Hematopoietic multipotent progenitor cell (in vitro differentiated cells): Measurements from ENCODE around the gene C12orf42. TPM values are rescaled to one million over a fixed set of nuclear protein-coding genes. Genes with fewer than 3 reads are reported as not detected.
A peak's percentile ranks its signal among the peaks of the same experiment; 100 is the strongest.
"Not testable (repeated sequence)": the region's sequence is repeated elsewhere in the genome, so short reads cannot be mapped to it uniquely, and the experiment has no call there.

Source experiments
- DNase-seq, 3 donors: peaks; one replicate each; pipeline ENCODE4 v3.0.0-alpha.2; 2011 to 2015; ENCODE audit warnings: low read depth in 2 of 3, low spot score in 2 of 3
- total RNA-seq: library from RNA; depleted of rRNA; stranded (reverse); fragments of >200 nt; gene quantifications from one replicate; pipeline ENCODE4 v1.2.3, GENCODE V29; 2012

The C12orf42 gene
- total RNA-seq, 1 donor: 0.27 TPM

DNA sequence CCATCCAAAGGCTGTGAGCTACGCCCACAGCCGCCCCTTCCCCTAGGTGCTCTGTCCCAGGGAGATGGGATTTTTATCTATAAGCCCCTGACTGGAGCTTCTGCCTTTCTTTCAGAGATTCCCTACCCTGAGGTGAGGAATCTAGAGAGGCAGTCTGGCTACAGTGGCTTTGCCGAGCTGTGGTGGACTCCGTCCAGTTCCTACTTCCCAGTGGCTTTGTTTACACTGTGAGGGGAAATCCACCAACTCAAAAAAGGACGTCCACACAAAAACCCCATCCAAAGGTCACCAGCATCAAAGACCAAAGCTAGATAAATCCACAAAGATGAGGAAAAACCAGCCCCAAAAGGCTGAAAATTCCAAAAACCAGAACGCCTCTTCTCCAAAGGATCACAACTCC is 70.1 kb downstream of the C12orf42 start:
- DNase-seq: not testable (repeated sequence)

DNA sequence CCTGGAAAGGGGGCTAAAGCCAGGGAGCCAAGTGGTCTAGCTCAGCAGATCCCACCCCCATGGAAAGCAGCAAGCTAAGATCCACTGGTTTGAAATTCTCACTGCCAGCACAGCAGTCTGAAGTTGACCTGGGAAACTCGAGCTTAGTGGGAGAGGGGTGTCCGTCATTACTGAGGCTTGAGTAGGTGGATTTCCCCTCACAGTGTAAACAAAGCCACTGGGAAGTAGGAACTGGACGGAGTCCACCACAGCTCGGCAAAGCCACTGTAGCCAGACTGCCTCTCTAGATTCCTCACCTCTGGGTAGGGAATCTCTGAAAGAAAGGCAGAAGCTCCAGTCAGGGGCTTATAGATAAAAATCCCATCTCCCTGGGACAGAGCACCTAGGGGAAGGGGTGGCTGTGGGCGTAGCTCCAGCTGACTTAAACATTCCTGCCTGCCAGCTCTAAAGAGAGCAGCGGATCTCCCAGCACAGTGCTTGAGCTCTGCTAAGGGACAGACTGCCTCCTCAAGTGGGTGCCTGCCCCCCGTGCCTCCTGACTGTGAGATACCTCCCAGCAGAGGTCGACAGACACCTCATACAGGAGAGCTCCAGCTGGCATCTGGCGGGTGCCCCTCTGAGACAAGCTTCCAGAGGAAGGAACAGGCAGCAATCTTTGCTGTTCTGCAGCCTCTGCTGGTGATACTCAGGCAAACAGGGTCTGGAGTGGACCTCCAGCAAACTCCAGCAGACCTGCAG is 70.8 kb downstream of the C12orf42 start:
- not testable (repeated sequence) for DNase-seq

DNA sequence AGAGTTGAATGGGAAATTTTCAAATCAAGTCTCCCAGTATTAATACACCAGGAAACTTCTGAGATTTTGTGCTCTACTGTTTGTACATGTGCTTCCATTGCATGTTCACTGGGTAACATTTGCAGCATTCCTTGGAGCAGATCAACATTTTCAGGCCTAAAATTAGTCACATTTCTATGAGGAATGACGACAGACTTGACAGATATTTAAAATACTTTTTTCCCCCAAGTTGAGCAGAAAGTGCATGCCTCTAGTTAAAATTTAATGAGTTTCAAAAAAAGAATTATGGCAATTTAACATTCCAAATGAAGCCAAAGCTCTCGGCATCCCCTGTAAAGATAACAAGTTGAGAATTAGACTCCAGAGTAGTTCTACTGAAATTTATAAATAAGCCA is 72.3 kb downstream of the C12orf42 start:
- no peak for DNase-seq

DNA sequence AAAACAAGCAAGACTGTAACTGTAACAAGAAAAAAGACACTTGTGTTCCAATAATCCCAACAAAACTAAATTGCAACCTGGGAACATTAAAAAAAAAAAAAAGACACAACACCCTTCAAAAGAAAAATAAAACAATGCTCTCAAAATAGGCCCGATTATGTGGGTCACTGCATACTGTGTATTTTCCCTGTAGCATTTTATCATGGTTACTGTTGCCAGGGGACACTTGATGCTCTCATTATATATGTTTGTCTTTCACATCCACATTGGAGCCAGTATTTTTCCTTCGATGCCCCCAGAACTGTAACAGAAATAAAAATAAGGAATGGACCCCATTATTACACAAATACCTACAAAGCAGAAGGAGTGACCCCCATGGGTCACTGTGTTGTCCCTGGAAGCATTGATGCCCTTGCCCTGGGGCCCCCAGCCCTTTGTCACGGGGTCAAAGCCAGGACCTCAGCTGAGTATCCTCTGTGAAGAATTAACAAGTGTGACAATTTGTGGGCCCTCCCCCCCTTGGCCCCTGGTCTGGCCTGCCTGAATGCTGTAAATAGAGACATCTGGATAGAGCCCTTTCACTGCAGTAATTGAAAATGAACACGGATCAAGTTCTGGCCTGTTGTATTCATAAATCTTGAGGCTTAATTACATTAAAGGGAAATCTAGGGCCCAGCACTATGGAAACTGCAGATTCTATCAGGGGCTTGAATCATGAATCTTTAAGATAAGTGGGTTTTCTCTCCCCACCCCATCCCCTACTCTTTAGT is 72.8 kb downstream of the C12orf42 start:
- DNase-seq: no peak

DNA sequence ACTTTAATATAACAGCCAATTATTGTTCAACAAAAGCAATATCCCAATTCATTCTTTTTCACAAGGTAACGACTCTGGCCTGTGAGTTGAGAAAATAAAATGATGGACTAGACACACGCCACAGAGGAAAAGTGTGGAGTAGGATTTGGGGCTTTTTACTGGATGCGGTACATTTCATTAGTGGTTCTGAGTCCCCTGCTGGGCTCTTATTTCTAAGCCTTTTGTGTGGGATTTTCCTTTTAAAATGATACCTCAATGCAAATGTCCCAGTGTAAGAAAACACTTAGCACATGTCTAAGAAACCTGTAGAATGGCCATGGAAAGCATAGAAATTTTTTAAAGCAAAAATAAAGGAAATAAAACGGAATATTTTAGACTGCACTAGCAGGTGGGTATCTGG is 73.4 kb downstream of the C12orf42 start:
- no peak for DNase-seq

DNA sequence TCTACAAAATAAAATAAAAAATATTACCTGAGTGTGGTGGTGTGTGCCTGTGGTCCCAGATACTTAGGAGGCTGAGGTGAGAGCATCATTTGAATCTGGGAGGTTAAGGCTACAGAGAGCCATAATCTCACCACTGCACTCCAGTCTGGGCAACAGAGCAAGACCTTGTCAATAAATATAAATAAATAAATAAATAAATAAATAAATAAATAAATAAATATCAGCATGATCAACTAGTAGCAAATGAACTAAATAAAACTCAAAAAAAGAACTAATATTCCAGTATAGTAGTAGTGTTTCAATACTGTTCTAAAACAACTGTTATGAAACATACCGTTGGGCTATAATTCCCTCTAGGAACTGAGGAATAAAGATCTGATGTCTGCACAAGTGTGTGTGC is 74.4 kb downstream of the C12orf42 start:
- no peak for DNase-seq

DNA sequence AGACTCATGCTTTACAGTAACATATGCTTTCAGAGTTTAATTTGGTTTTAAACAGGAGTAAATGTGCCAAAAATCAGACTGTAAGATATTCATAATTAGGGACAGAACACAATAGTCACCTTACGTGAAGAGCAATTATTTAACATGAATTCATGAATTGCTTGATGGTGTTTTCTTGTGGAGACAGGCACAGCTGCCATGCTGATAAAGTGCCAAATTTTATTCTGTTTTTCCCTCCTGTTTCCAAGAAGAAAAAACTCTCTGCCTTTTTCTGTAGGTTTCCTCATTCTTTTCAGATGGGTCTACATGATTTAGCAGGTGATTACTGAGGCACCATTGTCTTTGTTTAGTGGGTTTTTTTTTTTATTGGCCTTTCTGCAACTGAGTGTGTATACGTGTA is 80.1 kb downstream of the C12orf42 start:
- no peak for DNase-seq

DNA sequence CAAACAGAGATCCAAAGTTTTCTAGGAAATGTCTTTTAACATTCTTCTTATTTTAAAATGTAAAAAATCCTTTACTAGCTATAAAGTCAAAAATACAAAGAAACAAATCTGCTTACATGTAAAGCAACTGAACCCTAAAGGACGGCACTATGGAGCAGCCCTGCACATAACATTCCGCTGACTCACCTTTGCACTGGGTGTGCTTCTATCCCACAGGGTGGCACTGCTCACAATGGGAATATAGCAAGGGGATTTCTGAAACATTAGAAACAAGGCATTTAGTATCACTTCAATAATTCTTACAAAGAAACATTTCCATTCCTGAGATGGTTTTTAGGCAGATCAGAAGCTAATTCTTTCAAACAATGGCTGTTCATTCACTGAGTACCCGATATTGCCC is 94.3 kb downstream of the C12orf42 start:
- no peak for DNase-seq

DNA sequence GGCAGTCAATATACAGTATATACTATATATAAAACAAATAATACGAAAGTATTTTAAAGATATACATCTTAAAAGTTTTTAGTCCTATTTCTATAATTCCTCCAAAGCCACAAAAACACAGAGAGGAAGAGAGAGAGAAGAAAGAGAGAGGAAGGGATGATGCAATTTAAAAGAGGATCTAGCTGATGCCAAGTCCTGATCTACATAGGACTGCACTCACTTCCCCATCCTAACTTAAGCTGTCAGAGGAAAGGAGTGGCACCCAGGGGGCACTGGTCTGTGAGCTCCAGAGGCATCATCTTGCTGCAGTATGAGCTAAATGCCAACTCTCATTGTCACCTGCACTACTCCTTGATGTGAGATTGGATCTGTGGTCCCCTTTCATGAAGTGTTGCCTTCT is 95.8 kb downstream of the C12orf42 start:
- DNase-seq: peak in 2 of 3 donors; percentile 14 to 18

DNA sequence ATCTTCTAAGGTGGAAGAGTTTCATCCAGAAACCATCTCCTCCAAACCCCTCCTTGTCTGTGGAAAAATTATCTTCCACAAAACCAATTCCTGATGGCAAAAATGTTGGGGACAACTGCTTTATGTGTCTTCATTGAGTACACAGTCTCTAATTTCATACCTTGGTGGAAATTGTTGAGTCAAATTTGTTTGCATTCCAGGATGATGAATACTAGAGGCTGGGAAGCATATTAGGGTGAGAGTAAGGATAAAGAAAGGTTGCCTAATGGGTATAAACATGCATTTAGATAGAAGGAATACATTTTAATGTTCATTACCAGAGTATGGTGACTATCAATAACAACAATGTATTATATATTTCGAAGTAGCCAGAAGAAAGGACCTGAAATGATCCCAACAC is 98.2 kb downstream of the C12orf42 start:
- no peak for DNase-seq

DNA sequence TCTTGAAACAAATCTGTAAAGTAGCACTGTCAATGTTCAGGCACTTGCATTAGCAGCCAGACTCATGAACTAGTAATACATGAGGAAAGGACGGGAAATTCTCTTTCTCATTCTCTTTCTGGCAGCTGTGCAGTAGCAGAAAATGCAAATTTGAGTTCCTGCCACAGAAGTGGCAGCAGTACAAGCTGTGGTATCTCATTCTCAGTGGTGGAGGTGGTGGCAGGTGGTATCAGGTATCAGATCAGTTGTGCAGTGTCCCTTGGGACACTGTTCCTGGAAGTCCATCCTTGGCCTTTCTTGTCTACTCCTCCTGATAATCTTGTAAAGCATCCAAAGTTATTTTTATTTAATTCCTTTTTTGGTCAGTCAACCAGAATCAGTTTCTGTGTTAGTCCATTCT is 103.0 kb downstream of the C12orf42 start:
- no peak for DNase-seq

DNA sequence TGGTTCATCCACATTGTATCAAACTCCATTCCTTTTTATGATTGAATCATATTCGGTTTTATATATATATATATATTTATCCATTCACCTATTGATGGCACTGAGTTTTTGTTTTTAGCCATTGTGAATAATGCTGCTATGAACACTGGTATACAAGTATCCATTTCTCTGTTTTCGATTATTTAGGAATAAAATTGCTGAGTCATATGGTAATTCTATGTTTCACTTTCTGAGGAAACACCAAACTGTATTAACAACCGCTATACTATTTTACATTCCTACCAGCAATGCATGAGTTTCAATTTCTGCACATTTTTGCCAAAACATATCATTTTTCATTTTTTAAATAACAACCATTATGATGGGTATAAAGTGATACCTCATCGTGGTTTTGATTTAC is 104.7 kb downstream of the C12orf42 start:
- no peak for DNase-seq

DNA sequence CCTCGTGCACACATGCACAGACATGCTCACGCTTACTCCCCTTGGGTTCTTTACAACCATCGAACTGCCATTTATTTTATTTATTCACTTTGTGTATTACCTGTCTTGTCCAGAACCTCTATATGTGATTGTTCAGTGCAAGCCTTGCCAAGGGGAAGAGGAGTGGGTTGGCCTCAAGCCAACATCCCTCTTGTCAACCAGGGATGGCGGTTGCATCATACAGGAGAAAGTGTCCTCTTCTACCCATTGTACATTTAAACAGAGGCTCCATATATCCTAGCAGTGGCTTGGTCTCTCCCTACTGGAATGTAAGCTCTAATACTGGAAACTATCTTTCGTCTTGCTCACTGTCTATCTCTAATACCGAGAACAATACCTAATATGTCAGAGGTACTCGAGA is 108.4 kb downstream of the C12orf42 start:
- no peak for DNase-seq

DNA sequence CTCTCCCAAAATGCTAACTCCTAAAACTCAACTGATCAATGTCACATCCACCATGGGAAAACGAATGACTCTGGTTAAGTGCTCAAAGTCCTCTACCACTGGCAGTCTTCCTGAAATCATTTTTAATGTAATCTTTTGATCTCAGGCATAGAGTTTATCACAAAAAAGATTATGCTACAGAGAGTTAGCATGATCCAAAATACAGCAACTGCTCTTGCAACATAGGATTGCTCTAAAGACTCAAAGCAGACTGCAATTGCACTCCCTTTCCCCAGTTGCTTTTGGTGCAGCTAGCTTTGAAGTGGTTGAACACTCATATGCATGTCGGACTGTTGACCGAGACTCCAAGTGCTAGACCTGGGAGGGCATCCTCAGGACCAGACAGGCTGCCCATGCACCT is 109.3 kb downstream of the C12orf42 start:
- DNase-seq: no peak

DNA sequence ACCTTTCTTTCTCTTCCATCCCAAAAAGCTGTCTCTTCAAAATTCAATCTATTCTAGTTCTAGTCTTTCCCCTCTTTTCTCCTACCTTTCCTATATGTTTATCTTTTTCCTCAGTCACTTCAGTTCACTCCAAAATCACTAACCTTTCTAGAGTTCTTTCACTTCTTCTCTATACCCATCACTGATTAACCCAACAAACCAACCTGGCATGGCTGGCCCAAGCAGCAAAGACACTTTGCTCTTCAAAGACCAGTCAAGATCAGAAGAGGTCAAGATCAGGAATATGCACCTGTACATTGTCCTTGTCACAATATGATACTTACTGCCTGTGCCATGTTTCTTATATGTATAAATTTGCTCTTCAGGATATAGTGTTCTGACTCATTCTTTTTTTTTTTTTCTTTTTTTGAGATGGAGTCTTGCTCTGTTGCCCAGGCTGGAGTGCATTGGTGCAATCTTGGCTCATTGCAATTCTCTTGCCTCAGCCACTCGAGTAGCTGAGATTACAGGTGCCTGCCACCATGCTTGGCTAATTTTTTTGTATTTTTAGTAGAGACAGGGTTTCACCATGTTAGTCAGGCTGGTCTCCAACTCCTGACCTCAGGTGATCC is 112.9 kb downstream of the C12orf42 start:
- no peak for DNase-seq

DNA sequence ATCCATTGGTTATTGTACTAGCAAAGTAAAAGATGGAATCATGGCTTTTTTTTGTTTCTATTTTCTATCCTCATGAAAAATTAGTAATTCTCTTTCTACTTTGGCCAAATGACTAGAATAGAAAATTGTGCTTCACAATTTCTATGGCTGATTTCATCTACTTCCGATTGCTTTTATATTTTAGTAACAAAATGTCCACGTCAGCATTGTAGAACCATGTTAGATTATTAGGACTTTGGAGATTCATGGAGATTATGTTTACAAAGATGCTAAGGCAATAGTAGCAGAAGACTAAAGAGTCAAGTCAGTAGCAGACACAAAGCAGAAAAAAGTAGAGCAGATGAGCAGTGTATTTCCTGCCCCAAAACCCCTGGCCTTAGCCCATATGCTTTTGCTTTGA is 113.6 kb downstream of the C12orf42 start:
- DNase-seq: no peak

DNA sequence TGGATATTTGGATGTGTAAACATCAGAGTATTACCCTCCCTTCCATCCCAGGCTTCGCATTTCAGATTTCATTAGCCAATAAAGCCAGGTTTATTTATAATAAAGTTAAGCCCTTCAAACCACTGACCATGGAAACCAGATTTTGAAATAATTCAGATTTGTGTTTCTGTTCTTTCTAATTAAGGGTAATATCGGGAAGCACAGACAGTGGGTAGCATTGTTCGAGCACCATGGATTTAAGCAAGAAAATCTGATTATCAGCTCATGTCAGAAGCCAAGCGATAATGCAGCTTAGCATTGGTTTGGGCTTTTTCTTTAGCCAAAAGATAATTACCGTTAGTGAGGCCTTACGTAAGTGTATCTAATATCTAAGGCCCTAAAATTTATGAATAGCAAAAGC is 116.1 kb downstream of the C12orf42 start:
- no peak for DNase-seq

DNA sequence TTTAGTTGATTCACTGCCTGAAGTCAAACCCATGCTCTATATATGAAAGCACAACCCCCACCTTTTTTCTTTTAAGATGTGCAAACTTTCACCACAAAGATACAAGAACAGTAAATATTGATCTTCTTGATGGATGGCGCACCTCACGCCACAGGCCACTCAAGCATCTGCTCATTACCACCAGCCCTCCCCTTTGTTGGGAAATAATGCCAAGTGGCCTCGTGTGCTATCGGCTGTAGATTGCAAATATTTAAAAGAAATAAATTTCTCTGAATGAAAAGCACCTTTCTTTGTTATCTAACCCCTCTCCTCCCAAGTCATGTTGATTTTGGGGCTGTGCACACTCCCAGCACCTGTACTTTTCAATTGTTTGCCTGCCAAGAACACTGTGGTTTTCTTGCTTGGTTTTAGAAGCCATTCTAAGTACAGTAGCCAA is 122.7 kb downstream of the C12orf42 start:
- DNase-seq: no peak

DNA sequence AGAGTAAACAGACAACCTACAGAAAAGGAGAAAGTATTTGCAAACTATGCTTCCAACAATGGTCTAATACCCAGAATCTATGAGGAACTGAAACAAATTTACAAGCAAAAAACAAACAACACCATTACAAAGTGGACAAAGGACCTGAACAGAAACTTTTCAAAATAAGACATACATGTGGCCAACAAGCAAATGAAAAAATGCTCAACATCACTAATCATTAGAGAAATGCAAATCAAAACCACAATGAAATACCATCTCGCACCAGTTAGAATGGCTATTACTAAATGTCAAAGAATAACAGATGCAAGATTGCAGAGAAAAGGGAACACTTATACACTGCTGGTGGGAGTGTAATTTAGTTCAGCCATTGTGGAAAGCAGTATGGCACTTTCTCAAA is 125.8 kb downstream of the C12orf42 start:
- no peak for DNase-seq

DNA sequence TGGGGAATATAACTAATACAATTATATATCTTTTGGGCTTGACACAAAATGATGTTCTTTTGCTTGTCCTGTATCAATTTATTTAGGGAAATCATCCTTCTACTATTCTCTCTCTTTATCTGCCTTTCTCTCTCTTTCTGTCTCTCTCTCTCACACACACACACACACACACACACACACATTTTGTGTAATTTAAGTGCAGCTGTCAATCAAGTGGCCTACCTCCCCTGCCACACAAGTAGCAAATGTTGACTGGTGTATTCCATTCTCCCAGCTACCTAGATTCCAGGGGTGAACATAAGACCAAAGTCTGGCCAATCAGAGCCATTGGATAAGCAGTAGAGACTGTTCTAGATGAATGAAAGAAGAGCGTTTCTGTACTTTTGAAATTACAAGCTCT is 127.6 kb downstream of the C12orf42 start:
- no peak for DNase-seq

DNA sequence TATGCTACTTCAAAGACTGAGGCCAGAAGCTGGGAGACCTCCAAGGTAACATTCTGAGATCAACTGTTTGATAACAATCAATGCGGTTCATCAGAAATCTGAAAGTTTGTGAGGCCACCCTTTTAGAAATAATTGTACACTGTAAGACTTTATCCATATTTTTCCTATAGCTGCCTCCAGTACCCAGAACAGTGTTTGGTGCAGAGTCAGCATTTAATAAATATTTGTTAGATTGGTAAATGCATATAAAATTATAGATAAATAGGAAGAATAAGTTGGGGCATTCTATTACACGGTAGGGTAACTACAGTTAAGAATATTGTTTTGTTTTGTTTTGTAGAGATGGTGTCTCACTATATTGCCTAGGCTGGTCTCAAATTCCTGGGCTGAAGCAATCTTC is 141.4 kb downstream of the C12orf42 start:
- DNase-seq: no peak

DNA sequence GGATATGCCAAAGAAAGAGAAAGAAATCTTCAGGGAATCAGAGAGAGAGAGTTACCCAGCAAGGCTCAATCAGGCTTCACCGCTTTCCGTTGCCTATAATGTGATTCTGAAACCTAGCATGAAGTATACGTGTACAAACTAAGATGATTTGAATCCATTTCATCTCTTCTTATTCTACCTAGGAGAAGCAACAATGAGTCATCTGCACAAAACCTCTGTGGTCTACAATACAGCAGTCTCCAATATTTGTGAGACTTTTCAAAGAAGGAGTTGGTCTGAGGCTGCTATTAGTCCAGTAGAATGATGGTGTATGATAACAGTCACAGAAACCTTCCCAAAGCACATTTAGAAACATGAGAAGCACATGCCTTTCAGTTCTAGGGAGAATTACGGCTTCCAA is 141.9 kb downstream of the C12orf42 start:
- no peak for DNase-seq
